CD1c-positive myeloid dendritic cell (primary cell): Measurements from ENCODE around the gene AAK1.
"Not testable (repeated sequence)": the region's sequence is repeated elsewhere in the genome, so short reads cannot be mapped to it uniquely, and the experiment has no call there.

ENCODE experiments used
- DNase-seq: peaks from one replicate; pipeline ENCODE4 v3.0.0-alpha.2; 2016; ENCODE audit errors: extremely low spot score

Gene AAK1

GRCh38 chr2:69643602-69644505, at the start of gene AAK1:
AAK1 (minus strand) TSS chr2:69643739; CDS start chr2:69643040, 699 bp downstream.
- peak; percentile 92 for DNase-seq

GRCh38 chr2:69692424-69692823, 48.9 kb upstream of the AAK1 start:
- no peak for DNase-seq

GRCh38 chr2:69689969-69690368, 46.4 kb upstream of the AAK1 start:
- no peak for DNase-seq

GRCh38 chr2:69689466-69689865, 45.9 kb upstream of the AAK1 start:
- no peak for DNase-seq

- DNase-seq, result no peak
Observed at GRCh38 chr2:69687971-69688611, 44.6 kb upstream of the AAK1 start.

GRCh38 chr2:69686813-69687212, 43.3 kb upstream of the AAK1 start:
- no peak for DNase-seq

GRCh38 chr2:69685321-69686048, 41.9 kb upstream of the AAK1 start:
- DNase-seq, result no peak

- peak; percentile 72 for DNase-seq
Observed at GRCh38 chr2:69683170-69683971, 39.8 kb upstream of the AAK1 start.

- no peak for DNase-seq
Observed at GRCh38 chr2:69682525-69682924, 39.0 kb upstream of the AAK1 start.

- peak; percentile 68 for DNase-seq
Observed at GRCh38 chr2:69680001-69680675, 36.6 kb upstream of the AAK1 start.

GRCh38 chr2:69677914-69678313, 34.4 kb upstream of the AAK1 start:
- DNase-seq, result no peak

- no peak for DNase-seq
Observed at GRCh38 chr2:69676146-69676545, 32.6 kb upstream of the AAK1 start.

GRCh38 chr2:69674316-69674670, 30.8 kb upstream of the AAK1 start:
- DNase-seq, result no peak

GRCh38 chr2:69673098-69673497, 29.6 kb upstream of the AAK1 start:
- DNase-seq, result not testable (repeated sequence)

GRCh38 chr2:69669666-69670065, 26.1 kb upstream of the AAK1 start:
- no peak for DNase-seq

GRCh38 chr2:69668598-69668997, 25.1 kb upstream of the AAK1 start:
- no peak for DNase-seq

- no peak for DNase-seq
Observed at GRCh38 chr2:69667805-69668382, 24.4 kb upstream of the AAK1 start.

- no peak for DNase-seq
Observed at GRCh38 chr2:69665152-69665551, 21.6 kb upstream of the AAK1 start.

- no peak for DNase-seq
Observed at GRCh38 chr2:69663860-69664259, 20.3 kb upstream of the AAK1 start.

GRCh38 chr2:69662547-69662946, 19.0 kb upstream of the AAK1 start:
- DNase-seq, result not testable (repeated sequence)

- no peak for DNase-seq
Observed at GRCh38 chr2:69660637-69661036, 17.1 kb upstream of the AAK1 start.
